ENCODE results near the gene UBL3. TPM values are rescaled to one million over a fixed set of nuclear protein-coding genes. Genes with fewer than 3 reads are reported as not detected.

The UBL3 gene
- total and polyA plus RNA-seq, 2 of the 8 experiments (the other 6 are each of a cell fraction or from before 2014, with no cell fraction given): 5.3 to 16.1 TPM

GRCh38 chr13:29830000-29830399, 20.4 kb downstream of the UBL3 start (continued):
- TF ChIP-seq CHD1 (IDR thresholded peaks at IDR 0.05; ENCODE audit: low read depth, low read length) (no peak), KDM1A (IDR thresholded peaks at IDR 0.05; ENCODE audit: borderline replicate concordance, low read length) (no peak), EGR1 (IDR thresholded peaks at IDR 0.05; ENCODE audit: borderline replicate concordance, low read depth, low read length) (no peak), RAD21 (IDR thresholded peaks at IDR 0.05 in 1 of 2, conservative IDR thresholded peaks at IDR 0.05 in 1 of 2; ENCODE audit: low read depth in 2 of 2, low read length in 2 of 2) (no peak), CBX8 (IDR thresholded peaks at IDR 0.05; ENCODE audit: borderline replicate concordance, low read depth, low read length) (no peak)
